NCI-H2171 (cell line): Measurements from ENCODE around the gene P2RX5.

Experiments used
- DNase-seq: peaks from one replicate; lab custom pipeline; 2025; lab: John Stamatoyannopoulos, UW

The P2RX5 gene

DNA sequence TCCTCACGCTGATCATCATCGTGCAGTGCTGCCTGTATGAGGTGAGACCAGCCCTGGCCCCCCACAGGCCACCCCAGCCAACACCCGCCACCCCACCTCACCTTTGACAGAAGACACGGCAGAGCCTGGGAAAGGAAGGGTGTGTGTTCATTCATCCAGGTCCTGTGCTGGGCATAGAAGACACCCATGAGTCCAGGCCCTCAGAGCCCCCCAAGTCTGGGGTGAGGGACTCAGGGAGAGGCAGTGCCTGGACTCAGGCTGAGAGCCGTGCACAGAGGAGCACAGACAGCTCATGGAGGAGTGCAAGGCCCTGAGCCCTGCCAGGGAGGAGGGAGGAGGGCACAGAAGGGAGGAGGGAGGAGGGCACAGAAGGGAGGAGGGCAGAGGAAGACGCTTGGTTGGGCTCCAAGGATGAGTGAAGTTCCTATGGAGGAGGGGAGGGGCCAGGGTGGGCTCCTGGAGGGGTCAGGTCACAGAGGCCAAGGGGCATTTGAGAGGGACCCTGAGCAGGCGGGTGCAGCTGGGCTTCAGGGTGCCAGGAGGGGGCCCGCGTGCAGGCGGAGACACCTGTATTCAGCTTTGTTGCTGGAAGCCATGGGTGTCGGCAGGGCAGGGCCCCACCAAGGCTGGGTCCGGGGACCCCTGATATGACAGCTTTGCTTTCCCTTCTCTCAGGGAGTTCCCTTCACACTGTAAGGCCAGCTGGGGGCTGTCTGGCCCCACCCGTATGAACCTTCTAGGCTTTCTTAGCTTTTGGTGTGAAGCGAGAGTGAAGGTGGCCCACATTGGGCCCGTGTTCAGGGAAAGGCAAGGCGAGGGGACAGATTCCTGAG lies 39.0 kb downstream of the P2RX5 start:
- no peak for DNase-seq

DNA sequence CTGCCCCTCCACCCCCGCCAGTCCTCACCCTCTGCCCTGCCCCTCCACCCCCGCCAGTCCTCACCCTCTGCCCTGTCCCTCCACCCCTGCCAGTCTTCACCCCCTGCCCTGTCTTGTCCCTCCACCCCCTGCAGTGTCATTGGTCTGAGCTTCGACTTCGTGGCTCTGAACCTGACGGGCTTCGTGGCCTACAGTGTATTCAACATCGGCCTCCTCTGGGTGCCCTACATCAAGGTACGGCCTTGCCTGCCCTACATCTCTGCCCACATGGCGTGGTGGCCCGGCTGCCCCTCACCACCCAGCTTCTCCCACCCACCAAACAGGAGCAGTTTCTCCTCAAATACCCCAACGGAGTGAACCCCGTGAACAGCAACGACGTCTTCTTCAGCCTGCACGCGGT lies 39.6 kb downstream of the P2RX5 start:
- no peak for DNase-seq

DNA sequence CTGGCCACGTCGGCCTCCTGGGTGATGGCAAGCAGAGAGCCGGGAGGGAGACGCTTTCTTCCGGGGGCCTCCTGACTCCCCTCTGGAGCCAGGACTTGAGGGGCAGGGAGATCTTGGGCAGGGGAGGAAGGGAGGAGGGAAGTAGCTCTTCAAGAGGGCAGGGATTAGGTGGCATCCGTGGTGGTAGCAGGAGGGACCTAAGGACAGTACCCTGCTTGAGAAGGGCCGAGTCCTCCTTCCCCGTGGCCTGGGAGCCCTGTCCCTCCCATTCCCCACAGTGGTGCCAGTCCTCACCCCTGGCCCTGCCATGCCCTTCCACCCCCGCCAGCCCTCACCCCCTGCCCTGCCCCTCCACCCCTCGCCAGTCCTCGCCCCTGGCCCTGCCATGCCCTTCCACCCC lies 40.2 kb downstream of the P2RX5 start:
- no peak for DNase-seq

DNA sequence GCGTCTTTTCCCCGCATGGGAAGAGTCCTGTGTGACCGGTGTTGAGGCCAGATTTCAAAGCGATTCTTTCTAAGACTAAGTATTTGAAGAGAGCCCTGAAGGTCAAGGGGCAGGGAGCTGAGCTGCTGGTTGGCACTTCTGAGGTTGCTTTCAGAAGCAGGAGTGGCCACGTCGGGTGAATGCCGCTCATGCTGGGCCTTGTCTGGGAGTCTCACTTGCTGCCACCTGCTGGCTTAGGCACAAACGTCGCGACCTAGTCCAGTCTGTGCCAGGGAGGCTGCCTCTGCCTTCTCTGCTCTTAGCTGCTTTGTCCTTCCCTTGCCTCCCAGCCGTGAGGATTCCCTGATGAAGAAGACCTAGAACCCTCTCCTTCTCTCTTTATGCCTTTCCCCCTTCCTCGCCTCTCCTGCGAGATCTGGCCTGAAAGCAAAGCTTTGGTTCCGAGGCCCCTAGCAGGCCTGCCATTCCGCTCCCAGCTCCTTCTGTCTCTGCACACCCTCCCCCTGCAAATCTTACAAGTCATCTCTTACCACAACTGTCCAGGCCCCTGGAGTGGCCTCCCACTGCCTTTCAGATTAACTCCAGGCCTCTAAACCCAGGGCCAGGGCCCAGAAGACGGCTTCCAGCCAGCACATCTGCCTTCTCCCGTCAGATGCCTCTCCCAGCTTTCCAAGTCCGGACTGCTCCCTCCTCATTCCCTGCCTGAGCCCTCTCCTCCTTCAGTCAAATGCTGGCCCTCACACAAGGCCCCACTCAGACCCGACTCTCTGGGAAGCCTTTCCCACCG lies 48.0 kb downstream of the P2RX5 start:
- DNase-seq = no peak

DNA sequence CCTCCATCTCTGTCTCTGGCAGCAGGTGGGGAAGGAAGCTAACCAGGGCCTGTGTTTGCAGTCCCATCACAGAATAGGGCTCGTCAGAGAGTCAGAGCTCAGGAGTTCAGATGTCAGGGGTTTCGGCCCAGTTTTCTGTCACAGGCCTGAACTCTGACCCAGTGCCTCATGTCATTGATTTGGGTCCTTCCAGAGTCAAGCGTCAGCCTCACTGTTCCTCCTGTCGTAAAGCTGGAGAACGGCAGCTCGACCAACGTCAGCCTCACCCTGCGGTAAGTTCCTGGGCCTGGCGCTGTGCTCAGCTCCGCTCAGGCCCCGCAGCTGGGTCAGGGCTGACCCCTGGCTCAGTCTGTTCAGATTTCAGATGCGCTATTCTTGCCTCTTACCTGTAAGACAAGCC lies 48.7 kb downstream of the P2RX5 start:
- DNase-seq = no peak

DNA sequence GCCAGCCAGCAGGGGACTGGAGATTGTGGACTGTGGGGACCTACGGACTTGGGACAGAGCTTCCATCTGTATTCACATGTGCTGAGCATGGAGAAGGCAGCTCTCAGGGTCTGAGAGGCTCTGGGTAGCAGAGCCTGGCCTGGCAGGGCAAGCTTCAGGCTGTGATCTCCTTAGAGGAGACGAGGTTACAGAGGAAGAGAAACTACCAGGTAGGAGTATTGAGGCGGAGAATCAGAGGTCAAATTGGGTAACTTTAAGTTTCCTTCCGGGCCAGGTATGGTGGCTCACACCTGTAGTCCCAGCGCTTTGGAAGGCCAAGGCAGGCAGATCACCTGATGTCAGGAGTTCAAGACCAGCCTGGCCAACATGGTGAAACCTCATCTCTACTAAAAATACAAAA lies 50.6 kb downstream of the P2RX5 start:
- DNase-seq = no peak

DNA sequence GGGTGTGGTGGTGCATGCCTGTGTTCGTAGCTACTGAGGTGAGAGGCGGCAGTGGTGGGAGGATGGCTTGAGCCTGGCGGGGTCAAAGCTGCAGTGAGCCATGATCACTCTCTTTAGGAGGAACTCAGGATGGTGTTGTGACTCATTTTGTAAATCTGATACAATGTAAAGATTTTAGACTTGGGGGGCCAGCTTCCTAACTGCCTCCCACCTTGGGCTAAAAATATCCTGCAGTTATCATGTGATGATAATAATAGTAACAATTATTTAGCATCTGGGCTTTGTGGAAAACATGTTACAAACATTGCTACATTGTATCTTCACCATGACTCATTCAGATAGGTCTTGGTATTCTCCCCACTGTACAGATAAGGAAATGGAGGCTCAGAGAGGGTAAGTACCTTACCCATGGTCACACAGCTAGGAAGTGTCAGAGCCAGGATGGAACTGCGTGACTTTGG lies 52.0 kb downstream of the P2RX5 start:
- DNase-seq = no peak

DNA sequence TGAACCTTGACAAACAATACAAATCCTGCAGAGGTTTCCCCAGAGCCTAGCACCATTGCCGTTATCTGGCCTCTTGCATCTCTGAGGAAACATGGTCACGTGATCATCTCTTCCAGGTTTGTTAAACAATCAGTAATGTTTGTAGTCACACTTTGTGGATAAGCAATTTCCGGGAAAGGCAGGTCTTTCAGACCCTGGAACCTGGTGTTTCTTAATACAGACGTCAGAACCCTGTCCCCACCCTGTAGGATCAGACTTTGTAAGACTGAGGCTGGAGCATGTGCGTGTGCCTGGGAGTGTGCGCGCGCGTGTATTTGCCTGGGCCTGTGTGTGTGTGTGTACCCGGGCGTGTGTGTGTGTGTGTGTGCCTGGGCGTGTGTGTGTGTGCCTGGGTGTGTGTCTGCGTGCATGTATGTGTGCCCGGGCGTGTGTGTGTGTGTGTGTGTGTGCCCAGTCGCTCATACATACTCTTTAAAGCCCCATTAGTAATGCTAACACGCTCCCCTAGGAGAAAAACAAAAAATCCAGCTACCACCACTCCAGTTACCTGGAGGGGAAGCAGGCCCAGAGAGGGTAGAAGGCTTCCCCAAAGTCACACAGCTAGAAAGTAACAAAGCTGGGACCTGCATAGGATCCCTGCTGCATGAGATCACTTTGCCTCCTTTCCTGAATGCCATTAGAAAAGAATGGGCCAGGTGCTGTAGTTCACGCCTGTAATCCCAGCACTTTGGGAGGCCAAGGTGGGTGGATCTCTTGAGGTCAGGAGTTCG lies 54.1 kb downstream of the P2RX5 start:
- no peak for DNase-seq

DNA sequence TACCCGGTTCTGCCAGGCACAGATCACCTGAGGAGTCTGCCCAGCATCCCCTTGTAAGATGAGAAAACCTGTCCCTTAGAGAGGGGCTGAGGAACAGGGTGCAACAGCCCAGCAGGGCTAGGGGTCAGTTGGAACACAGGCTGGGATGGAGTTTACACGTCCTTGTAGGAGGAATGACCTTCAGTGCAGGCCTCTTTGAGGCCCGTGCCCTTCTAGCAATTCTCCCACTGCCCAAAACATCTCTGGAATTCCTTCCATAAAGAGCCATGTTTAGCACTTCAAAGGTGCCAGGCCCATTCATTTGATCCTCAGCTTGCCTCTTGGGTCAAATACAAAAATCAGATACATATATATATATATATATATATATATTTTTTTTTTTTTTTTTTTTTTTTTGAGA lies 54.9 kb downstream of the P2RX5 start:
- no peak for DNase-seq

DNA sequence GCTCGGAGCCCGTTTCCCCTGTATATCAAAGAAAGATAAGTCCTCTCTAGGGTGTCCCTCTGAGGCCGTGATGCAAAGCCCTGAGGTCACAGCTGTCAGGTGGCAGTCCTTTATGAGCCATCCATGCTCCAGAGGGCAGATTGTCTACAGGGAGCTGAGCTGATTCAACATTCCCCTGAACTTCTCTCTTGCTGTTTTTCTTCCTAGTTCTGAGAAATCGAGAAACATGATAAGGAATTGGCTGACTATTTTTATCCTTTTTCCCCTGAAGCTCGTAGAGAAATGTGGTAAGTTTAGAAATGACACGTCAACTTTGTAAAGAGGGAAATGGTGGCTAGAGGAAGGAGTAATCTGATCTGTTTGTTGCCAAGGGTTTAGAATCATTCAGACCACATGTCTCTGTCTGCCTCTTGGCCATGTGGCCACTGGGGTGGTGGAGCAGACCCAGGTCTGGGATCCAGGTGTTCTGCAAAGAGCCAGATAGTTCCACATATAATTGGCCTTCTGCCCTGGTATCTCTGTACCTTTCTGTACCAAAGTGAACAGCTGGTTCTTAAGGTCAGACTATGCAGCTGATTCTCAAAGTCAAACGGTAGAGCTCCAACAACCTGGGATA lies 55.9 kb downstream of the P2RX5 start:
- DNase-seq = no peak

DNA sequence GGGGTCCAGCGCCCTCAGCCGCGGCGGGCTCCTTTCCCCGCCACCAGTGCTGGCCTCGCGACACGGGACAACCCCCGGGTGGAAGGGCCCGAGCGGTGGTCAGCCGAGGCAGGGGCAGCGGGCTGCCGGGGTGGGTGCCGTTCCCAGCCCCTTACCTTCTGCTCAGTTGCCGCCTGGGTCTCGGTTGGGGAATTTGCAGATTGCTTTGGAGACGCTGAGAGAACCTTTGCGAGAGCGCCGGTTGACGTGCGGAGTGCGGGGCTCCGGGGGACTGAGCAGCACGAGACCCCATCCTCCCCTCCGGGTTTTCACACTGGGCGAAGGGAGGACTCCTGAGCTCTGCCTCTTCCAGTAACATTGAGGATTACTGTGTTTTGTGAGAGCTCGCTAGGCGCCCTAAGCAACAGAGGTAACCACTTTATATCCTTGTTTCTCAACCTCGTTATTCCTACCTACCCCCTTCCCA lies 59.0 kb downstream of the P2RX5 start:
- DNase-seq = no peak

DNA sequence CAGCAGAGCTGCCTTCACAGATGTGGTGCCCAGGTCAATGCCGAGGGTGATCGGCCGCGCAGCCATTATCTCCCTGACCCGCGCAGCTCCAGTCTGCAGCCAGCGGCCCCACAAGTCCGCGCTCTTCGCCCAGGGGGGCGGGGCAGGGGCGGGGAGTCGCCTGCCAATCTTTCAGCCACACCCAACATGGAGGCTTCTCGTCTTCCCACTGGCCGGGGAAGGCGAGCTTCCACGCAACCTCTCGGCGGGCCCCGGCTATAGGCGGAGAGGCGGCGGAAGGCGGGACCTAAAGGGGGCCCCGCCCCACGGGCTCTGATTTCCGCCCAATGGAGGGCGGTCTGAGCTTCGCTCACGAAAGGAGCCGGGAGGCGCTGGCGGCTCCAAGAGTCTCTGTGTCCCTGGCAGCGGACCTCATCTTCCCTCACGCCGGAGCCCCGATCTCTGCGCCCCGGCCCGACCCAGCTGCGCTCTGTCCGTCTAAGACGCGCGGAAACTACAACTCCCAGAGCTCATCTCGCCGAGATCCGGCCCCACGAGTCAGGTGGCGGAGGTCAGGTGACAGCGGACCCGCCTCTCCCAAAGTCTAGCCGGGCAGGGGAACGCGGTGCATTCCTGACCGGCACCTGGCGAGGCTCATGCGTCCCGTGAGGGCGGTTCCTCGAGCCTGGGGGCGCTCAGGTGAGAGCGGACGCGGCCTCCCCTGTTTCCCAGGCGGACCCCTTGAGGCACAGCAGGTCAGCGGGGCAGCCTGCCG lies 59.6 kb downstream of the P2RX5 start, which contains the start of the genes CTNS and SHPK:
Gene CTNS (plus strand): TSS at position 607 of the 754 bp plus-strand sequence. CDS start 3,447 bp downstream, outside the sequence.
Gene SHPK (minus strand): TSS at position 97 of the 754 bp plus-strand sequence. CDS start 31 bp downstream, at position 66.
- DNase-seq = peak; percentile 94

DNA sequence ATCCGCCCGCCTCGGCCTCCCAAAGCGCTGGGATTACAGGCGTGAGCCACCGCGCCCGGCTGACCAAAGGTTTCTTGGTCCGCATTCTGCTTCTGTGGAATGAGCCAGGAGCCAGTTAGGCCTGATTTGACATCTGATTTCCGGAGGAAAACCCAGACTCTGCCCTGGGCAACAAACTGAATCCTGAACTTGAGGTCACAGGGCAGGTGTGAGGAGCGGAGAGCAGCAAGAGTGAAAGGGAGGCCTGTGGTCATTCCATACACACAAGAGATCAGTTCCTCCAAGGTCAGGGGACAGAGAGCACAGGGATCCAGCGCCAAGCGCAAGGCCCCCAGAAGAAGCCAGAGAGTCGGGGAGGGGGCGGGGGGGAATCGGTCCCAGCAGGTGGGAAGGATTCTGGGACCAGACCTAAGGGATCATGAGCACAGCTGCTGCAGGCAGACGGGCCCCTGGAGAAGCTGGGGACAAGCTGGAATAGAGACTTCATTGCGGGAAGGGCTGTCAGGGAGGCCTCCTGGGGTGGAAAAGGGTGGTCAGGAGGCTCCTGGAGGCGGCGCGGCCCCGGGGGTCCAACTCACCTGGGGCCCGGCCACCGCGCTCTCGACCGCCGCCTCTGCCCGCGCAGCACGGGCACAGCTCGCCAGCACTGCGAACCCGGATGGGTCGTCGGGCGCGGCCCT lies 60.3 kb downstream of the P2RX5 start:
- DNase-seq = no peak

DNA sequence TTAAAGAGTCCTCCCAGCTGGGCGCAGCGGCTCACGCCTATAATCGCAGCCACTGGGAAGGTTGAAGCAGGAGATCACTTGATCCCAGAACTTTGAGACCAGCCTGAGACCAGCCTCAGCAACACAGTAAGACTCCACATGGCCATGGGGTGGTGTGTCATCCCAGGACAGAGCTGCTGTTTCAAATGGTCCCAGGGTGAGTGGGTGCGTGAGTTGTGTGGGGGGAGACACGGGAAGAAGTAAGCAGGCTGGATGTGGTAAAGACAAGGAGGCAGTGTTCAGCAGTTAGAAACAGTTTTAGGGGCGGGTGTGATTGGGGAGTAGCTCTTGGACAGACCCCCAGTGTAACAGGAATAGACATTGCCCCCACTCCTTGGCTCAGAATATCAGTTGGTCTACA lies 63.7 kb downstream of the P2RX5 start:
- DNase-seq = no peak

DNA sequence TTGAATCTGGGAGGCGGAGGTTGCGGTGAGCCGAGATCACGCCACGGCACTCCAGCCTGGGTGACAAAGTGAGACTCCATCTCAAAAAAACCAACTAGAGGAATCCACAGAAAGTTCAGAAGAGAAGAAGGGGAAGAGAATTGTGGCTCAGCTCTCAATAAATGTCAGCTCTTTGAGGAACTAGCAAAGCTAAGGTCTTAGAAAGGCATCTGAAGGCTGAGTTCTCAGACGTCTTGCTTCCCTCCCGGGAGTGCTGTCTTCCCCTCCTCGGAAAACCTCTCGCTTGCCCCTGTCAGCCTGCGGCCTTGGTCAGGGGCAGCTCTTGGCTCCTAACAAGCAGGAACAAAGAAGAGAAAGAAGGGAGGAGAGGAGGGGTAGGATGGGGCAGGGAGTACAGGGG lies 65.2 kb downstream of the P2RX5 start:
- DNase-seq = no peak

DNA sequence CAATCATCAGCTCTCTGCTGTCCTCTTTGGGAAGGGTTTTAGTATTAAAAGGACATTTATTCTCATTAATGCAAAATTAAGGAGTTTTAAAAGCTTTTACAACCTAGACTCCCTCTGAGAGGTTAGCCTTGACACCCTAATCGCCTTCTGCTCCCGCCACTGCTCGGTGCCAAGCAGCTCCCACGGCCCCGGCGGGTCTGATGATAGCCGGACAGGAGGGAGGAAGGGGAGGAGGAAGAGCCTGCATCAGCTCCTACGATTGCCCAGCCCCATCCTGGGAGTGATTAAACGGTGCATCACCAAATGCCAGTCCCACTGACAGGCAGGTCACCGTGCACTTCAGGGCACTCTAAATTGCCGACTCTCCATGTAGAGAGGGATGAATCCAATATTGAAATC lies 68.2 kb downstream of the P2RX5 start:
- DNase-seq = no peak

DNA sequence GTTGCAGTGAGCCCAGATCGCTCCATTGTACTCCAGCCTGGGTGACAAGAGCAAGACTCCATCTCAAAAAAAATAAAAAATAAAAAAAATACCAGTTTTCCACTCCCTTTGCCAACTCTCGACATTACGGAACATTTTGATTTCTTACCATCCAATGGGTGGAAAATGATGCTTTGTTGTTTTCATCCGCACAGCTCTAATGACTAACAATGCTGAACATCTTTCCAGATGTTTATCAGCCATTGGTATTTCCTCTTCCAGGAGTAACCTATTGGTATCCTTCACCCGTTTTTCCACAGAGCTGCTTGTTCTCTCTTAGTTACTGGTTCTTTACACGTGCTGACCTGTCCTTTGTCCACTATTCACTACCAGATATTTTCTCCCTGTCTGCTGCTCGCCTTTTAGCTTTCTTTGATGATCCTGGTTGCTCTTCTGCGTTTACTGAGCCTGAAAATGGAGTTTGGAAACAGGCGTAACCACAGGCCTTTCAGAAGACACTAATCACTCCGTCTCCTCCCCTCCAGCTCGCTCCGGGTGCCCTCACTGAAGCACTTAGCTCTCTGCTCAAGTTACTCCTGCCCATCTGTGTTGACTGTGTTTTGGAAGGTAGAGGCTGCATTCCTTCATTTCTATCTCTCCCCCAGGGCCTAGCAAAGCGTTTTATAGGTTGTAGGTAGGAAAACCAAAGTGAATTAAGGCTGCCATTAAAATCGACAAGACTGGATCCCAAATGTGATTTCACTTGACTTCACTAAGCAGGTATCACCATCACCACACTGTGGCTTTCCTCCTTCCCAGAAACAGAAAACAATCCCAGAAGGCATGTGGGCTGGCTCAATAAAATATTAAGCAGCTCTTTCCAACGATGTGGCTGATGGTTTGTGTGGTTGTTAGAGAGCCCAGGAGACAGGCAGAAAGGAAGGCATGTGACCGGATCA lies 68.9 kb downstream of the P2RX5 start:
- peak; percentile 36 for DNase-seq
